ENCODE data around the gene UBL5.
A peak's percentile ranks its signal among the peaks of the same experiment; 100 is the strongest.
"Not testable (repeated sequence)": the region's sequence is repeated elsewhere in the genome, so short reads cannot be mapped to it uniquely, and the experiment has no call there.

Gene UBL5

GRCh38 chr19:9811139-9811538 lies 16.6 kb upstream of the UBL5 start:
- FAIRE-seq, result no peak
- no peak for DNase-seq (ENCODE audit: insufficient read length, low spot score)
- TF ChIP-seq SPI1 (IDR thresholded peaks at IDR 0.05; ENCODE audit: low read depth, low read length) (no peak), POLR2A (IDR thresholded peaks at IDR 0.05; ENCODE audit: low read depth, low read length) (no peak), PAX5 (IDR thresholded peaks at IDR 0.05; ENCODE audit: insufficient read depth, low read length, severe bottlenecking) (no peak), POU2F2 (IDR thresholded peaks at IDR 0.05; ENCODE audit: low read depth, low read length) (no peak), TAF1 (IDR thresholded peaks at IDR 0.05; ENCODE audit: low read depth, low read length) (no peak), POLR2AphosphoS5 (IDR thresholded peaks at IDR 0.05; ENCODE audit: low read depth, low read length) (no peak)

- no peak for DNase-seq (ENCODE audit: insufficient read length, low spot score)
- TF ChIP-seq PAX5 (IDR thresholded peaks at IDR 0.05; ENCODE audit: insufficient read depth, low read length, severe bottlenecking), result no peak
- TF ChIP-seq TAF1 (IDR thresholded peaks at IDR 0.05; ENCODE audit: low read depth, low read length), result no peak
- TF ChIP-seq POLR2AphosphoS5 (IDR thresholded peaks at IDR 0.05; ENCODE audit: low read depth, low read length), result no peak
- no peak for TF ChIP-seq POU2F2 (IDR thresholded peaks at IDR 0.05; ENCODE audit: low read depth, low read length)
- no peak for TF ChIP-seq POLR2A (IDR thresholded peaks at IDR 0.05; ENCODE audit: low read depth, low read length)
- TF ChIP-seq SPI1 (IDR thresholded peaks at IDR 0.05; ENCODE audit: low read depth, low read length), result no peak
- FAIRE-seq, result no peak
Measured at GRCh38 chr19:9818175-9818733, 9.5 kb upstream of the UBL5 start.

GRCh38 chr19:9818734-9819595 lies 8.8 kb upstream of the UBL5 start, which contains the start of gene FBXL12:
Gene FBXL12 (minus strand): TSS chr19:9819079. CDS start chr19:9818813, 266 bp downstream.
- FAIRE-seq (peak; percentile 99), DNase-seq (ENCODE audit: insufficient read length, low spot score) (peak; percentile 88)
- TF ChIP-seq POLR2A (IDR thresholded peaks at IDR 0.05; ENCODE audit: low read depth, low read length) (peak; percentile 91), TAF1 (IDR thresholded peaks at IDR 0.05; ENCODE audit: low read depth, low read length) (peak; percentile 69), SPI1 (IDR thresholded peaks at IDR 0.05; ENCODE audit: low read depth, low read length) (peak; percentile 66), POLR2AphosphoS5 (IDR thresholded peaks at IDR 0.05; ENCODE audit: low read depth, low read length) (peak; percentile 92), PAX5 (IDR thresholded peaks at IDR 0.05; ENCODE audit: insufficient read depth, low read length, severe bottlenecking) (no peak), POU2F2 (IDR thresholded peaks at IDR 0.05; ENCODE audit: low read depth, low read length) (no peak)

GRCh38 chr19:9819596-9819909 lies 8.2 kb upstream of the UBL5 start:
- FAIRE-seq (no peak), DNase-seq (ENCODE audit: insufficient read length, low spot score) (no peak)
- no peak for TF ChIP-seq POLR2AphosphoS5 (IDR thresholded peaks at IDR 0.05; ENCODE audit: low read depth, low read length)
- no peak for TF ChIP-seq PAX5 (IDR thresholded peaks at IDR 0.05; ENCODE audit: insufficient read depth, low read length, severe bottlenecking)
- no peak for TF ChIP-seq SPI1 (IDR thresholded peaks at IDR 0.05; ENCODE audit: low read depth, low read length)
- no peak for TF ChIP-seq POLR2A (IDR thresholded peaks at IDR 0.05; ENCODE audit: low read depth, low read length)
- TF ChIP-seq TAF1 (IDR thresholded peaks at IDR 0.05; ENCODE audit: low read depth, low read length), result no peak

GRCh38 chr19:9820034-9820433 lies 7.7 kb upstream of the UBL5 start:
- not testable (repeated sequence) for FAIRE-seq; DNase-seq (ENCODE audit: insufficient read length, low spot score)

GRCh38 chr19:9823816-9824215 lies 3.9 kb upstream of the UBL5 start:
- TF ChIP-seq POLR2A (IDR thresholded peaks at IDR 0.05; ENCODE audit: low read depth, low read length), result no peak
- TF ChIP-seq TAF1 (IDR thresholded peaks at IDR 0.05; ENCODE audit: low read depth, low read length), result no peak
- TF ChIP-seq POU2F2 (IDR thresholded peaks at IDR 0.05; ENCODE audit: low read depth, low read length), result no peak
- TF ChIP-seq POLR2AphosphoS5 (IDR thresholded peaks at IDR 0.05; ENCODE audit: low read depth, low read length), result no peak
- no peak for TF ChIP-seq SPI1 (IDR thresholded peaks at IDR 0.05; ENCODE audit: low read depth, low read length)
- TF ChIP-seq PAX5 (IDR thresholded peaks at IDR 0.05; ENCODE audit: insufficient read depth, low read length, severe bottlenecking), result no peak
- DNase-seq (ENCODE audit: insufficient read length, low spot score) (no peak), FAIRE-seq (no peak)

GRCh38 chr19:9828551-9829063 lies 889 bp downstream of the UBL5 start:
- FAIRE-seq, result no peak

GRCh38 chr19:9834307-9834725 lies 6.6 kb downstream of the UBL5 start:
- DNase-seq (ENCODE audit: insufficient read length, low spot score) (no peak), FAIRE-seq (no peak)
- no peak for TF ChIP-seq TAF1 (IDR thresholded peaks at IDR 0.05; ENCODE audit: low read depth, low read length)
- TF ChIP-seq POLR2AphosphoS5 (IDR thresholded peaks at IDR 0.05; ENCODE audit: low read depth, low read length), result no peak
- TF ChIP-seq POLR2A (IDR thresholded peaks at IDR 0.05; ENCODE audit: low read depth, low read length), result no peak
- no peak for TF ChIP-seq SPI1 (IDR thresholded peaks at IDR 0.05; ENCODE audit: low read depth, low read length)
- TF ChIP-seq POU2F2 (IDR thresholded peaks at IDR 0.05; ENCODE audit: low read depth, low read length), result no peak
- TF ChIP-seq PAX5 (IDR thresholded peaks at IDR 0.05; ENCODE audit: insufficient read depth, low read length, severe bottlenecking), result no peak

More at GRCh38 chr19:9828551-9829063, 889 bp downstream of the UBL5 start:
- no peak for TF ChIP-seq SPI1 (IDR thresholded peaks at IDR 0.05; ENCODE audit: low read depth, low read length)
- no peak for TF ChIP-seq POLR2AphosphoS5 (IDR thresholded peaks at IDR 0.05; ENCODE audit: low read depth, low read length)
- TF ChIP-seq POU2F2 (IDR thresholded peaks at IDR 0.05; ENCODE audit: low read depth, low read length), result no peak
- TF ChIP-seq PAX5 (IDR thresholded peaks at IDR 0.05; ENCODE audit: insufficient read depth, low read length, severe bottlenecking), result no peak
- TF ChIP-seq POLR2A (IDR thresholded peaks at IDR 0.05; ENCODE audit: low read depth, low read length), result no peak
- TF ChIP-seq TAF1 (IDR thresholded peaks at IDR 0.05; ENCODE audit: low read depth, low read length), result no peak
- no peak for DNase-seq (ENCODE audit: insufficient read length, low spot score)

- peak; percentile 99 for DNase-seq (ENCODE audit: insufficient read length, low spot score)
- TF ChIP-seq POLR2AphosphoS5 (IDR thresholded peaks at IDR 0.05; ENCODE audit: low read depth, low read length) (peak; percentile 61; the same call in 1 of the 2 replicates), POLR2A (IDR thresholded peaks at IDR 0.05; ENCODE audit: low read depth, low read length) (peak; percentile 55), PAX5 (IDR thresholded peaks at IDR 0.05; ENCODE audit: insufficient read depth, low read length, severe bottlenecking) (peak; percentile 1), TAF1 (IDR thresholded peaks at IDR 0.05; ENCODE audit: low read depth, low read length) (peak; percentile 56; the same call in 1 of the 2 replicates), SPI1 (IDR thresholded peaks at IDR 0.05; ENCODE audit: low read depth, low read length) (no peak), POU2F2 (IDR thresholded peaks at IDR 0.05; ENCODE audit: low read depth, low read length) (no peak)
- FAIRE-seq, result peak; percentile 92
Measured at GRCh38 chr19:9834726-9835506, 7.2 kb downstream of the UBL5 start, which contains the start of gene PIN1. Gene PIN1 (plus strand): TSS chr19:9835318. CDS start chr19:9835345, 27 bp downstream.

All from GM12891 (cell line).